CD4-positive, alpha-beta memory T cell (primary cell): ENCODE data around the gene JUN. TPM values are rescaled to one million over a fixed set of nuclear protein-coding genes. Genes with fewer than 3 reads are reported as not detected.

ENCODE experiments used
- CTCF ChIA-PET: fragments of 350-600 bp; sonication (Branson Sonifier 250); formaldehyde crosslinking; loops from one replicate; lab custom pipeline; 2021; ENCODE audit warnings: inconsistent platforms; ENCODE audit not compliant: partially characterized antibody; lab: Charles Lee
- POLR2A ChIA-PET: fragments of 350-600 bp; sonication (Branson Sonifier 250); formaldehyde crosslinking; loops from one replicate; lab custom pipeline; 2021; ENCODE audit not compliant: partially characterized antibody; lab: Charles Lee
- DNase-seq, 5 donors: peaks; one replicate each; pipeline versions ENCODE4 v3.0.0 to v3.0.0-alpha.2; 2020 to 2022; ENCODE audit warnings: mixed read lengths in 1 of 5
- H3K27ac ChIP-seq: one replicate; pipeline ENCODE4 v1.7.0; 2013; ENCODE audit warnings: low read depth, low read length
- H3K27me3 ChIP-seq: 2 replicates; pipeline ENCODE4 v1.7.0; 2013; ENCODE audit warnings: mild to moderate bottlenecking, low read length, moderate library complexity; ENCODE audit not compliant: insufficient read depth
- H3K36me3 ChIP-seq: 2 replicates; pipeline ENCODE4 v1.7.0; 2013; ENCODE audit warnings: mild to moderate bottlenecking, low read length, moderate library complexity; ENCODE audit not compliant: insufficient read depth
- H3K4me1 ChIP-seq: 2 replicates; pipeline ENCODE4 v1.7.0; 2013; ENCODE audit warnings: mild to moderate bottlenecking, low read length, moderate library complexity; ENCODE audit not compliant: insufficient read depth
- H3K4me3 ChIP-seq, 2 donors: one replicate each; pipeline ENCODE4 v1.7.0; 2013; ENCODE audit warnings: low read length in 2 of 2, mild to moderate bottlenecking in 1 of 2
- H3K9me3 ChIP-seq, 2 donors: one replicate each; pipeline ENCODE4 v1.7.0; 2013; ENCODE audit warnings: low read length in 2 of 2, control low read depth in 1 of 2; ENCODE audit not compliant: control insufficient read depth in 1 of 2
- H3K27ac Mint-ChIP-seq, 7 donors: one replicate each; pipeline ENCODE4 v1.8.0; 2020 to 2021; ENCODE audit warnings: mixed read lengths in 7 of 7, mild to moderate bottlenecking in 6 of 7, inconsistent platforms in 3 of 7, moderate library complexity in 3 of 7
- H3K27me3 Mint-ChIP-seq, 2 donors: one replicate each; pipeline ENCODE4 v1.8.0; 2020 to 2021; ENCODE audit warnings: mixed read lengths in 2 of 2
- H3K36me3 Mint-ChIP-seq, 2 donors: one replicate each; pipeline ENCODE4 v1.8.0; 2020 to 2021; ENCODE audit warnings: mixed read lengths in 2 of 2, inconsistent platforms in 1 of 2, mild to moderate bottlenecking in 1 of 2
- H3K4me1 Mint-ChIP-seq, 4 donors: one replicate each; pipeline ENCODE4 v1.8.0; 2020 to 2021; ENCODE audit warnings: mixed read lengths in 4 of 4, mild to moderate bottlenecking in 1 of 4
- H3K4me3 Mint-ChIP-seq, 8 donors: one replicate each; pipeline ENCODE4 v1.8.0; 2020 to 2021; ENCODE audit warnings: mixed read lengths in 8 of 8, mild to moderate bottlenecking in 7 of 8, moderate library complexity in 6 of 8, inconsistent platforms in 3 of 8
- H3K9me3 Mint-ChIP-seq, 8 donors: one replicate each; pipeline ENCODE4 v1.8.0; 2020 to 2021; ENCODE audit warnings: mixed read lengths in 8 of 8, mild to moderate bottlenecking in 5 of 8, inconsistent platforms in 3 of 8, moderate library complexity in 1 of 8
- intact Hi-C: fragments of 100-400 bp; cut with micrococcal nuclease; formaldehyde crosslinking; loops from one replicate; pipeline ENCODE4 v1.15.1; 2023
- polyA plus RNA-seq, 2 donors: library from polyadenylated mRNA; unstranded; fragments of 300-500 nt; fragmentation: Illumina TruSeq; gene quantifications; one replicate each; pipeline ENCODE4 v1.2.3, GENCODE V29; 2021
- total RNA-seq, 2 experiments: library from RNA; stranded (reverse); gene quantifications; one replicate each; pipeline ENCODE4 v1.2.3, GENCODE V29; 2021

The JUN gene
- total and polyA plus RNA-seq, 4 experiments from 2014 or later = 19.0 to 56.7 (median 29.7) TPM

DNA sequence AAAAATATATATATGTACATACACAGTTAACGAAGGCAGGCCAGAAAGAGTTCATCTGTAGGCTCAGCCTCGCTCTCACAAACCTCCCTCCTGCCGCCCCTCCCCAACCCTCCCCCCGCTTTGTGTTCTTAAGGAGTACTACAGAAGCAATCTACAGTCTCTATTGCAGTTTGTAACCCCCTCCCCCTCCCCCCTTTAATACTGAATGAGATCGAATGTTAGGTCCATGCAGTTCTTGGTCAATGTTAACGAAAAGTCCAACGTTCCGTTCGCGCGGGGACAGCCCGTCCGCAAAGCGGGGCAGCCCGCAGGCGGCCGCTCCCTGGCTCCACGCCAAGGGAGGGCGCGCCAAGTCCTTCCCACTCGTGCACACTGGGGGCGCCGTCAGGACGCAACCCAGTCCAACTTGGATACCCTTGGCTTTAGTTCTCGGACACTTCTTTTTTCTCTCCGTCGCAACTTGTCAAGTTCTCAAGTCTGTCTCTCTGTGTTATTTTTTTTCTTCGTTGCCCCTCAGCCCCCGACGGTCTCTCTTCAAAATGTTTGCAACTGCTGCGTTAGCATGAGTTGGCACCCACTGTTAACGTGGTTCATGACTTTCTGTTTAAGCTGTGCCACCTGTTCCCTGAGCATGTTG is 2.2 kb downstream of the JUN start:
- Mint-ChIP-seq H3K27ac (peak overlapping the region; percentile 81 to 97 (median 88)), H3K27me3 (peaks cover 3 to 5% of the 10 kb centered on the region in 2 donors), H3K9me3 (peaks cover 0 to 23% (median 0%) of the 10 kb centered on the region in 8 donors), H3K4me3 (peak overlapping the region; percentile 90 to 98 (median 90)), H3K36me3 (peaks cover 0 to 22% of the 10 kb centered on the region in 2 donors), H3K4me1 (peaks cover 14 to 39% (median 20%) of the 10 kb centered on the region in 4 donors)
- POLR2A ChIA-PET = interaction anchor here (0.6 to 7.1 kb wide), 13 partner anchors 9 to 917 kb away, joined by 3 to 91 read pairs (median 7); partner anchors contain the start of genes FGGY and MYSM1
- DNase-seq = peak; percentile 61 to 68 (median 66)
- Histone ChIP-seq H3K36me3 (no peaks in the 10 kb centered on the region), H3K4me1 (peaks cover 31% of the 10 kb centered on the region), H3K4me3 (peak overlapping the region; percentile 38 to 96), H3K27me3 (no peaks in the 10 kb centered on the region), H3K27ac (peak overlapping the region; percentile 99), H3K9me3 (no peaks in the 10 kb centered on the region)
- intact Hi-C loops = loop anchor here (5.0 kb wide), 1 partner anchor 39 kb away; no protein-coding TSS in a partner anchor
- CTCF ChIA-PET = interaction anchor here (0.6 to 2.0 kb wide), 22 partner anchors 9 to 978 kb away, joined by 3 to 12 read pairs (median 4); no protein-coding TSS in a partner anchor

DNA sequence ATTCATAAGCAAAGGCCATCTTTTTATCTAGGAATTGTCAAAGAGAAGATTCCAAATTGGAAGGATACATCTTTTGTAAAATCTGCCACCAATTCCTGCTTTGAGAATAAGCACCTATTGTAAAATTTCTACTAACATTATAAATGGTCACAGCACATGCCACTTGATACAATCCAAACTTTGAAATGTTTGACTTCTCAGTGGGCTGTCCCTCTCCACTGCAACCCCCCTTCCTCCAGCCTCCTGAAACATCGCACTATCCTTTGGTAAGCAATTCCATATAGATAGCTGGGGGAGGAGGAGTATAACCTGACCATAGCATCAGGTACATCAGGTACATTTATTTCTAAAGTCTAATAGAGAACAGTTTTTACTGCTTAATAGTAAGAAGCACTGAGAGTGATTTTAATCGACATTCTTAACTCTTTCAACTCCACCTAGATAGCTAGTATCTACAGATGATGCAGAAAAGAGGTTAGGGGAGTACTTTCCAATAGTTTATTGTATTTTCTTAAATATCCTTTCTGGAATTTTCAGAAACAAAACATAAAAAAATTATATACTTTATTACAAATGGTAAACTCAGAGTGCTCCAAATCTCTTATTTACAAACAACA is 2.9 kb downstream of the JUN start:
- no peaks in the 10 kb centered on the region for H3K36me3 ChIP-seq
- H3K27me3 Mint-ChIP-seq = peaks cover 3 to 5% of the 10 kb centered on the region in 2 donors
- H3K4me3 Mint-ChIP-seq = peak overlapping the region; percentile 11 to 96 (median 38)
- no peaks in the 10 kb centered on the region for H3K9me3 ChIP-seq
- H3K27ac Mint-ChIP-seq = peak overlapping the region in 4 of 7 donors; percentile 29 to 97 (median 70)
- peak; percentile 51 to 57 (median 55) for DNase-seq
- H3K27me3 ChIP-seq = no peaks in the 10 kb centered on the region
- H3K4me1 Mint-ChIP-seq = peaks cover 13 to 32% (median 18%) of the 10 kb centered on the region in 4 donors
- POLR2A ChIA-PET = interaction anchor here (0.6 to 6.3 kb wide), 6 partner anchors 26 to 918 kb away, joined by 3 to 72 read pairs (median 6); partner anchors contain the start of gene MYSM1
- CTCF ChIA-PET = interaction anchor here (0.9 to 2.0 kb wide), 9 partner anchors 12 to 978 kb away, joined by 3 to 9 read pairs (median 4); no protein-coding TSS in a partner anchor
- H3K27ac ChIP-seq = no peak overlapping the region
- intact Hi-C loops = loop anchor here (5.0 kb wide), 1 partner anchor 39 kb away; no protein-coding TSS in a partner anchor
- H3K4me1 ChIP-seq = peaks cover 30% of the 10 kb centered on the region
- peaks cover 0 to 23% (median 0%) of the 10 kb centered on the region in 8 donors for H3K9me3 Mint-ChIP-seq
- no peak overlapping the region for H3K4me3 ChIP-seq
- H3K36me3 Mint-ChIP-seq = peaks cover 0 to 22% of the 10 kb centered on the region in 2 donors

DNA sequence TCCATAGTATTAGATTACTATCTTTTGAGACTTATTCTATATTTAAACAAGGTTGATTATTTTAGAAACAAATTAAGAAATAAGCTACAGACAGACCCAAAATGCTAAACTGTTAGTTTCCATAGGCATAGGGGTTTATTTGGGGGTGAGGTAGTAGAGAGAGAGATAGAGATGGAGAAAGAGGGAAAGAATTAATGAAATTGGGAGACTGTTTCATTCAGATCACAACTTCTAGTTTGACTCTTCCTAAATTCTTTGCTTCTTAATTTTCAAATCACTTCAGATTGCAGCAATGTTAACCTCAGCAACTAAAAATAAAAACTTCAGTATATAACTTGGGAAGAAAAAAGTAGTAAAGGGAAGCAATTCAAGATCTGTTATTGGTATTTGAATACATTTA is 3.4 kb downstream of the JUN start:
- H3K4me1 Mint-ChIP-seq = peaks cover 12 to 27% (median 15%) of the 10 kb centered on the region in 4 donors
- ChIA-PET CTCF (interaction anchor here (1.4 to 2.0 kb wide), 2 partner anchors 41 to 919 kb away, joined by 4 to 6 read pairs; no protein-coding TSS in a partner anchor), POLR2A (interaction anchor here (0.8 to 6.3 kb wide), 4 partner anchors 26 to 919 kb away, joined by 3 to 72 read pairs (median 32); no protein-coding TSS in a partner anchor)
- H3K4me3 Mint-ChIP-seq = peak overlapping the region in 4 of 8 donors; percentile 18 to 72 (median 34)
- H3K27ac Mint-ChIP-seq = peak overlapping the region in 4 of 7 donors; percentile 3 to 97 (median 68)
- peaks cover 3 to 5% of the 10 kb centered on the region in 2 donors for H3K27me3 Mint-ChIP-seq
- Histone ChIP-seq H3K27me3 (no peaks in the 10 kb centered on the region), H3K9me3 (no peaks in the 10 kb centered on the region), H3K4me1 (peaks cover 25% of the 10 kb centered on the region), H3K27ac (no peak overlapping the region), H3K4me3 (no peak overlapping the region), H3K36me3 (no peaks in the 10 kb centered on the region)
- intact Hi-C loops = loop anchor here (5.0 kb wide), 1 partner anchor 38 kb away; no protein-coding TSS in a partner anchor
- DNase-seq = peak in 1 of 5 donors; percentile 23
- H3K9me3 Mint-ChIP-seq = peaks cover 0 to 23% (median 0%) of the 10 kb centered on the region in 8 donors
- H3K36me3 Mint-ChIP-seq = peaks cover 0 to 22% of the 10 kb centered on the region in 2 donors

DNA sequence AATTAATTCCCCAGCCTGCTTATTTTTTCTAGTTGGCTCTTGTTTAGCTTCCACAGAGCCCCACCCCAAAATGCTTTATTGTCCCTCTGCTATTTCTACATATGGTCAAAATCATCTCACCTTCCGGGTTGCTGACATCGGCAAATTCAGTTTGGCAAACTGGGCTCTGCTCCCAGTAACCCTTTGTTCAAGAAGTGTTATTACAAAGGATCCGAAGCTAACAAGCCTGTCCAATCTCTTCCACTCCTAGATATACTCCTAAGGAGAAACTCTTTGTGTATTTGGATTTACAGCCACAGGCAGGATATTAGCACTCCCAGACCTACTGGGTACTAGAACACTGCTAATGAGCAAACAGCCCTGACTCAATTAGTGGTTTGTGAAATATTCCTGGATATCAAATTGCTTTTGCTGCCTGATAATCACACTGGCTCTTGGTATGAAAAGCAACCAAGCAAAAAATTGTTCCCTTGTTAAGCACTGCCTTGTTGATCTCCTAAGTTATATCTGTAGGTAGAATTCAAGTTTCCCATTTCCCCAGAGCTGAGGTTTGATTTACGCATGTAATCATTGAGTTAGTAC is 4.0 kb downstream of the JUN start:
- H3K27me3 Mint-ChIP-seq = peaks cover 3 to 4% of the 10 kb centered on the region in 2 donors
- H3K36me3 Mint-ChIP-seq = peaks cover 0 to 20% of the 10 kb centered on the region in 2 donors
- Histone ChIP-seq H3K4me3 (no peak overlapping the region), H3K9me3 (no peaks in the 10 kb centered on the region), H3K27me3 (no peaks in the 10 kb centered on the region), H3K4me1 (peaks cover 22% of the 10 kb centered on the region), H3K36me3 (no peaks in the 10 kb centered on the region), H3K27ac (no peak overlapping the region)
- peak; percentile 19 to 52 (median 41) for DNase-seq
- ChIA-PET POLR2A (interaction anchor here (0.8 kb wide), 1 partner anchor 25 kb away, joined by 3 read pairs; no protein-coding TSS in a partner anchor), CTCF (interaction anchor here (1.4 to 2.2 kb wide), 3 partner anchors 11 to 920 kb away, joined by 3 to 7 read pairs (median 6); no protein-coding TSS in a partner anchor)
- peaks cover 0 to 23% (median 0%) of the 10 kb centered on the region in 8 donors for H3K9me3 Mint-ChIP-seq
- peak overlapping the region in 3 of 7 donors; percentile 3 to 97 (median 92) for H3K27ac Mint-ChIP-seq
- peaks cover 11 to 22% (median 12%) of the 10 kb centered on the region in 4 donors for H3K4me1 Mint-ChIP-seq
- H3K4me3 Mint-ChIP-seq = peak overlapping the region in 3 of 8 donors; percentile 41 to 72 (median 68)
- intact Hi-C loops = loop anchor here (5.0 kb wide), 1 partner anchor 38 kb away; no protein-coding TSS in a partner anchor

DNA sequence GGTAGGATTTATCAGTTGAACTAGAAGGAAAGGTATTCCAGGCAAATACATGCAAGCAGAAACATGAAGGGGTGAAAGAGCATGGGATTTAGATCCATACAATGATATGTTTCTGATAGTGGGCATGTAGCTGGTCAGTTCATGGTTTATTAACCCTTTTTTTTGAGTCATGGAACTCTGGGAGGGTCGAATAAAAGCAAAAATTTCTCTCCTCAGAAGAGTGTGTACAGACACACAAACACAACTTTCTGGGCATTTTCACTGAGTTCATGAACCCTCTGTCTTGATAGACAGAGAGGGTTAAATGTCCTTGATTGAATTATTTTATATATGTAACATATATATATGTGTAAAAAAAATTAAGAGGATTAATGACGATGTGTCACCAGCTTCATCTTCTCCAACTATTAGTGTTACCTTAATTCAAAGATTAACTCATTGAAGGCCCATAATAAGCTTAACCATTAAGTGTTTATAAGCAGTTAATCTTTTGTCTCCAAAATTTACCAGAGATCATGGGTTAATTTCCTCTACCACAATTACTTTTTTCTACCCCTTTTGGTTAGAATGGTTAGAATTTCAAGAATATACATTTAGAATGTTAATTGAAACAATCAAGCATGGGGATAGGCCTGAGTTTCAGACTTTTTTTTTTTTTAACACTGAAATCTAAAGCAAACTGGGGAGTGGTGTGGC is 4.6 kb downstream of the JUN start:
- Mint-ChIP-seq H3K9me3 (peaks cover 0 to 23% (median 0%) of the 10 kb centered on the region in 8 donors), H3K27ac (peak overlapping the region in 3 of 7 donors; percentile 3 to 97 (median 92)), H3K4me3 (peak overlapping the region in 2 of 8 donors; percentile 68 to 72), H3K4me1 (peaks cover 11 to 19% (median 12%) of the 10 kb centered on the region in 4 donors), H3K27me3 (peaks cover 3% of the 10 kb centered on the region in 2 donors), H3K36me3 (peaks cover 0 to 16% of the 10 kb centered on the region in 2 donors)
- Histone ChIP-seq H3K36me3 (no peaks in the 10 kb centered on the region), H3K9me3 (no peaks in the 10 kb centered on the region), H3K4me1 (peaks cover 22% of the 10 kb centered on the region), H3K27ac (no peak overlapping the region), H3K4me3 (no peak overlapping the region), H3K27me3 (no peaks in the 10 kb centered on the region)
- DNase-seq = peak in 1 of 5 donors; percentile 13
- ChIA-PET POLR2A (no interaction called here), CTCF (interaction anchor here (0.7 to 2.2 kb wide), 5 partner anchors 10 to 980 kb away, joined by 3 to 7 read pairs (median 3); no protein-coding TSS in a partner anchor)
- intact Hi-C loops = no loop called here
